ENCODE results near the gene MYDGF. TPM values are rescaled to one million over a fixed set of nuclear protein-coding genes. Genes with fewer than 3 reads are reported as not detected.

Gene MYDGF
- polyA plus RNA-seq, 1 experiment, result 126 TPM

GRCh38 chr19:4673726-4674125 is 3.6 kb upstream of the MYDGF start:
- no peak overlapping the region for H3K4me3 ChIP-seq (ENCODE audit: low read depth, low read length)
- ChIA-PET POLR2A (no interaction called here), CTCF (no interaction called here)
- no peaks in the 10 kb centered on the region for H3K27me3 ChIP-seq (ENCODE audit: control insufficient read depth, insufficient read depth, low read length)
- H3K27ac ChIP-seq (ENCODE audit: low read depth, low read length), result no peak overlapping the region
- no peak for DNase-seq (ENCODE audit: low read depth, low spot score)
- TF ChIP-seq CTCF (IDR thresholded peaks at IDR 0.05; ENCODE audit: low read depth, low read length), result no peak
- peaks cover 7% of the 10 kb centered on the region; the same call in 1 of the 2 replicates for H3K9me3 ChIP-seq (ENCODE audit: control insufficient read depth, insufficient read depth, low read length)

DNA sequence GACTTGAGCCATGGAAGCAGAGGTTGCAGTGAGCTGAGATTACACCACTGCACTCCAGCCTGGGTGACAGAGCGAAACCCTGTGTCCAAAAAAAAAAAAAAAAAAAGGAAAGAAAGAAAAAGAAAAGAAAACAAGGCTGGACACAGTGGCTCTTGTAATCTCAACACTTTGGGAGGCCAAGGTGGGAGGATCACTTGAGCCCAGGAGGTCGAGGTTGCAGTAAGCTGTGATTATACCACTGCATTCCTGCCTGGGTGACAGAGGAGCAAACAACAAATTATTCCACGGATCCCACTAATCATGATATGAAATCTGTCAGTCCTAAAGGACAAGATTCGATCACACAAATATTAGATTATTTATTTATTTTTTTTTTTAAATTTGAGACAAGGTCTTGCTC is 3.1 kb upstream of the MYDGF start:
- TF ChIP-seq CTCF (IDR thresholded peaks at IDR 0.05; ENCODE audit: low read depth, low read length), result no peak
- CTCF ChIA-PET, result no interaction called here
- H3K4me3 ChIP-seq (ENCODE audit: low read depth, low read length), result no peak overlapping the region
- no peak overlapping the region for H3K27ac ChIP-seq (ENCODE audit: low read depth, low read length)
- DNase-seq (ENCODE audit: low read depth, low spot score), result no peak
- H3K9me3 ChIP-seq (ENCODE audit: control insufficient read depth, insufficient read depth, low read length), result peaks cover 7% of the 10 kb centered on the region; the same call in 1 of the 2 replicates
- no peaks in the 10 kb centered on the region for H3K27me3 ChIP-seq (ENCODE audit: control insufficient read depth, insufficient read depth, low read length)
- POLR2A ChIA-PET, result no interaction called here

DNA sequence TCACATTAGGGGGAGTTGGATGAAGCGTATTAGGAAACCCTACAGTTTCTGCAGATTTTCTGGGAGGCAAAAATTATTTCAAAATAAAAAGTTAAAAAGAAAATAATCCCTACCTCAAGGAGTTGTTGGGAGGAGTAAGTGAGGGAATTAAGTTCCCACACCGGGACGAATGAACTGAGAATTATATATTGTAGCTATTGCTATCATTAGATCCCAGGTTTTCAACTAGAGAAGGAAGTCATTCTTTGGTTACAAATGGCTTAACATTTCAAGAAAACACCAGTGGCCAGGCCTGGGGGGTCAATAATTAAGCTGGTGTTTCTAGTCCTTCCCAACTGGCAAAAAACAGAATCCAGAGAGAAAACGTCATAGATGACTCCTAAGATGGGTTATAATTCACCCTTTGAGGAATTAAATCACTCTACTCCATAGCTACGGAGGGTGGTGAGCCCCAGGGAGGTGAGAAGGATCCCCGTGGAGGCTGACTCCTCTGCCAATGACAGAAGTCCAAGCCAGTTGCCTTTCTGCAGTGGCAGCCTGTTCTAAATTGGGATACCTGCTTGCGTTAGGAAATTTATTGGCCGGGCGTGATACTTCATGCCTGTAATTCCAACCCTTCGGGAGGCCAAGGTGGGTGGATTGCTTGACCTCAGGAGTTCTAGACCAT is 1.2 kb upstream of the MYDGF start:
- H3K4me3 ChIP-seq (ENCODE audit: low read depth, low read length), result no peak overlapping the region
- H3K27ac ChIP-seq (ENCODE audit: low read depth, low read length), result no peak overlapping the region
- ChIA-PET POLR2A (no interaction called here), CTCF (no interaction called here)
- peaks cover 7% of the 10 kb centered on the region; the same call in 1 of the 2 replicates for H3K9me3 ChIP-seq (ENCODE audit: control insufficient read depth, insufficient read depth, low read length)
- H3K27me3 ChIP-seq (ENCODE audit: control insufficient read depth, insufficient read depth, low read length), result no peaks in the 10 kb centered on the region
- DNase-seq (ENCODE audit: low read depth, low spot score), result no peak
- TF ChIP-seq CTCF (IDR thresholded peaks at IDR 0.05; ENCODE audit: low read depth, low read length), result no peak

DNA sequence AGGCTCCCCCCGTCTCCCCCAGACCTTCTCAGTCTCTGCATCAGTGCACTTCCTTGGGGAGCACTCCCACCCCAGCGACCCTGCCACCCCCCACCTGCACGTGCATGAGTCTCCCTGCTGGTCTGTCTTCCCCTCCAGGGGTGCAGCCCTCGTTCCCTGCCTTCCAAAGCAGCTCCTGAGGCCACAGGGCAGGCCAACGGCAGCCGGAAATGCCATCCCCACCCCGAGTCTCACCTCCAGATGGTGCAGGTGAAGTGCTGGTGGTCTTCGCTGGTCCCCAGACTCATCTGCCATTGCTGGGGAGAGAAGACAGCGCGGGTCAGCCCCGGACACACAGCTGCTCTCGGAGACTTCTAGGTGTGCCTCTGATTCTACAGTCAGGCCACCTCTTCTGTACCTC is 5.5 kb downstream of the MYDGF start:
- CTCF ChIA-PET, result no interaction called here
- POLR2A ChIA-PET, result no interaction called here

GRCh38 chr19:4662812-4663211 is 7.3 kb downstream of the MYDGF start:
- no peaks in the 10 kb centered on the region for H3K27me3 ChIP-seq (ENCODE audit: control insufficient read depth, insufficient read depth, low read length)
- DNase-seq (ENCODE audit: low read depth, low spot score), result no peak
- H3K9me3 ChIP-seq (ENCODE audit: control insufficient read depth, insufficient read depth, low read length), result peaks cover 3% of the 10 kb centered on the region; the same call in 1 of the 2 replicates
- no peak overlapping the region for H3K27ac ChIP-seq (ENCODE audit: low read depth, low read length)
- ChIA-PET CTCF (no interaction called here), POLR2A (no interaction called here)
- TF ChIP-seq CTCF (IDR thresholded peaks at IDR 0.05; ENCODE audit: low read depth, low read length), result no peak
- no peak overlapping the region for H3K4me3 ChIP-seq (ENCODE audit: low read depth, low read length)

More for the DNA sequence above, 5.5 kb downstream of the MYDGF start:
- no peak for TF ChIP-seq CTCF (IDR thresholded peaks at IDR 0.05; ENCODE audit: low read depth, low read length)
- DNase-seq (ENCODE audit: low read depth, low spot score), result no peak
- no peaks in the 10 kb centered on the region for H3K9me3 ChIP-seq (ENCODE audit: control insufficient read depth, insufficient read depth, low read length)
- no peak overlapping the region for H3K27ac ChIP-seq (ENCODE audit: low read depth, low read length)
- no peak overlapping the region for H3K4me3 ChIP-seq (ENCODE audit: low read depth, low read length)
- no peaks in the 10 kb centered on the region for H3K27me3 ChIP-seq (ENCODE audit: control insufficient read depth, insufficient read depth, low read length)

Data from AG04450 (cell line).